HepG2 (cell line): ENCODE results near the gene SALL4. TPM values are rescaled to one million over a fixed set of nuclear protein-coding genes. Genes with fewer than 3 reads are reported as not detected.
A peak's percentile ranks its signal among the peaks of the same experiment; 100 is the strongest.

Experiments used
- FOXK2 ChIP-seq: fragments of 450-650 bp; IDR thresholded peaks from 2 replicates; pipeline ENCODE4 v1.6.1; 2016
- GTF2F1 ChIP-seq: fragments of 150-350 bp; IDR thresholded peaks from 2 replicates; pipeline ENCODE4 v1.6.1; 2014; ENCODE audit warnings: low read length
- HDAC6 ChIP-seq: fragments of 200-600 bp; sonication (generic); IDR thresholded peaks from 2 replicates; pipeline ENCODE4 v1.7.0; 2017; ENCODE audit warnings: mild to moderate bottlenecking, antibody characterized with exemption, low read length, low read depth
- MED8 ChIP-seq: sonication (generic); formaldehyde crosslinking; IDR thresholded peaks from 2 replicates; pipeline ENCODE4 v1.8.1; 2023; ENCODE audit warnings: mild to moderate bottlenecking, missing genetic modification reagents; ENCODE audit not compliant: insufficient replicate concordance
- REST ChIP-seq, 2 experiments: IDR thresholded peaks; 2 replicates each; pipeline ENCODE4 v1.6.1; 2011 to 2012; ENCODE audit warnings: low read length in 2 of 2, borderline replicate concordance in 1 of 2, low read depth in 1 of 2, mild to moderate bottlenecking in 1 of 2, moderate library complexity in 1 of 2
- RFX1 ChIP-seq: fragments of 450-650 bp; IDR thresholded peaks from 2 replicates; pipeline ENCODE4 v1.6.1; 2017
- SMAD3 ChIP-seq: sonication (generic); formaldehyde crosslinking; IDR thresholded peaks from 2 replicates; pipeline ENCODE4 v1.4.0; 2020; ENCODE audit warnings: missing genetic modification reagents
- SP140L ChIP-seq: sonication (generic); formaldehyde crosslinking; IDR thresholded peaks from 2 replicates; pipeline ENCODE4 v1.4.0; 2020; ENCODE audit warnings: missing genetic modification reagents, borderline replicate concordance
- ZBTB20 ChIP-seq: sonication (generic); formaldehyde crosslinking; IDR thresholded peaks from 2 replicates; pipeline ENCODE4 v1.8.1; 2023; ENCODE audit warnings: missing genetic modification reagents, low read depth, mild to moderate bottlenecking, borderline replicate concordance
- ZNF282 ChIP-seq: fragments of 450-650 bp; IDR thresholded peaks from 2 replicates; pipeline ENCODE4 v1.6.1; 2018; ENCODE audit not compliant: partially characterized antibody
- ZNF431 ChIP-seq: sonication (generic); formaldehyde crosslinking; IDR thresholded peaks from 2 replicates; pipeline ENCODE4 v1.9.0; 2022; ENCODE audit warnings: missing genetic modification reagents, low read depth, mild to moderate bottlenecking, borderline replicate concordance
- ZNF777 ChIP-seq: sonication (generic); formaldehyde crosslinking; IDR thresholded peaks from 2 replicates; pipeline ENCODE4 v1.4.0; 2020; ENCODE audit warnings: missing genetic modification reagents
- ZNF891 ChIP-seq: sonication (generic); formaldehyde crosslinking; IDR thresholded peaks from 2 replicates; pipeline ENCODE4 v1.5.0; 2020; ENCODE audit warnings: mild to moderate bottlenecking, missing genetic modification reagents
- polyA plus RNA-seq, 8 experiments: library from polyadenylated mRNA; depleted of rRNA in 3 of 8; stranded (reverse) in 7 of 8; unstranded in 1 of 8; fragments of >200 nt; fragmentation: Illumina TruSeq in 4 of 8; extraction: Trizol in 4 of 8; gene quantifications; 2 replicates each; pipeline versions ENCODE4 v1.2.1 to v1.2.3, GENCODE V29; 2011 to 2016; ENCODE audit warnings: low read depth in 4 of 8, missing spikeins in 1 of 8, mixed read lengths in 1 of 8; ENCODE audit not compliant: insufficient read depth in 1 of 8
- total RNA-seq, 5 experiments: library from RNA; depleted of rRNA; stranded (reverse); fragments of >200 nt; fragmentation: Illumina TruSeq; extraction: Trizol; gene quantifications; 2 replicates each; pipeline ENCODE4 v1.2.3, GENCODE V29; 2016; ENCODE audit warnings: low read depth in 1 of 5
- TF ChIP-seq, protein P1 (sequence below): sonication (generic); formaldehyde crosslinking; IDR thresholded peaks from 2 replicates; pipeline ENCODE4 v1.4.0; 2020; ENCODE audit warnings: mild to moderate bottlenecking, missing genetic modification reagents
- TF ChIP-seq, protein P2 (sequence below): IDR thresholded peaks from 2 replicates; pipeline ENCODE4 v1.6.1; 2016
- TF ChIP-seq, protein P3 (sequence below): sonication (generic); formaldehyde crosslinking; IDR thresholded peaks from 2 replicates; pipeline ENCODE4 v1.8.0; 2022; ENCODE audit warnings: mild to moderate bottlenecking, missing genetic modification reagents, moderate library complexity
- TF ChIP-seq, protein P4 (sequence below): sonication (generic); formaldehyde crosslinking; IDR thresholded peaks from 2 replicates; pipeline ENCODE4 v1.4.0; 2020; ENCODE audit warnings: mild to moderate bottlenecking, missing genetic modification reagents
- TF ChIP-seq, protein P5 (sequence below): sonication (generic); formaldehyde crosslinking; IDR thresholded peaks from 2 replicates; pipeline ENCODE4 v1.5.1; 2020; ENCODE audit warnings: missing genetic modification reagents, mild to moderate bottlenecking, borderline replicate concordance

The SALL4 gene
- total and polyA plus RNA-seq, 2 of the 13 experiments (the other 11 are each of a cell fraction or from before 2014, with no cell fraction given): 0.33 to 1.8 TPM

DNA sequence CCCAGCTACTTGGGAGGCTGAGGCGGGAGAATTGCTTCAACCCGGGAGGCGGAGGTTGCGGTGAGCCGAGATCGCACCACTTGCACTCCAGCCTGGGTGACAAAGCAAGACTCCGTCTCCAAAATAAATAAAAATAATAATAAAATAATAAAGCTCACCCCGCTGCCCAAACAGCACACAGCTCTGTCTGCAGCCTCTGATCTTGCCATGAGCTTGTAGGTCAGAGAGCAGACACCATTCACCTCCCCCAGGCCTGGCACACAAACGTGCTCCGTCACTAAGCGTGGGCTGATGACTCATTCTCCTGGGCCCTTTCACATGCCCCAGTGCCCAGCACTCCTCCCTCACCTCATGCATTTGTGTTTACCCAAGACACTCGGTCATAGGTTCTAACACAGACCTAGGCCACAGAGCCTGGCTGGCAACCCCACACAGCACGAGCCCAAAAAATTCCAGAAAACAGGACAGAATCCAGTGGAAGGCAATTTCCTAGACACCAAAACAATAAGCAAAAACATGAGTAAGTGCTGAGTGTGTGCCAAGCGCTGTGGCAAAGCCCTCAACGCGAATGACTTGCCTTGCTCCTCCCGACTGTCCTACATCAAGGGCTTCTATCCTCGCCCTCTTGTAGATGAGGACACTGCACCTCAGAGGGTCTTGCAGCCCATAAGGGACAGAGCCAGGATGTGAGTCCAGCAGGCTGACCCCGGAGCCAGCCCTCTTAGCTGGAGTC is 52.1 kb downstream of the SALL4 start (continued):
- TF ChIP-seq, protein P1, sequence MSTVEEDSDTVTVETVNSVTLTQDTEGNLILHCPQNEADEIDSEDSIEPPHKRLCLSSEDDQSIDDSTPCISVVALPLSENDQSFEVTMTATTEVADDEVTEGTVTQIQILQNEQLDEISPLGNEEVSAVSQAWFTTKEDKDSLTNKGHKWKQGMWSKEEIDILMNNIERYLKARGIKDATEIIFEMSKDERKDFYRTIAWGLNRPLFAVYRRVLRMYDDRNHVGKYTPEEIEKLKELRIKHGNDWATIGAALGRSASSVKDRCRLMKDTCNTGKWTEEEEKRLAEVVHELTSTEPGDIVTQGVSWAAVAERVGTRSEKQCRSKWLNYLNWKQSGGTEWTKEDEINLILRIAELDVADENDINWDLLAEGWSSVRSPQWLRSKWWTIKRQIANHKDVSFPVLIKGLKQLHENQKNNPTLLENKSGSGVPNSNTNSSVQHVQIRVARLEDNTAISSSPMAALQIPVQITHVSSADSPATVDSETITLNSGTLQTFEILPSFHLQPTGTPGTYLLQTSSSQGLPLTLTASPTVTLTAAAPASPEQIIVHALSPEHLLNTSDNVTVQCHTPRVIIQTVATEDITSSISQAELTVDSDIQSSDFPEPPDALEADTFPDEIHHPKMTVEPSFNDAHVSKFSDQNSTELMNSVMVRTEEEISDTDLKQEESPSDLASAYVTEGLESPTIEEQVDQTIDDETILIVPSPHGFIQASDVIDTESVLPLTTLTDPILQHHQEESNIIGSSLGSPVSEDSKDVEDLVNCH (CRISPR knock-in tag): no peak
- TF ChIP-seq REST (IDR thresholded peaks at IDR 0.05; ENCODE audit: borderline replicate concordance in 1 of 2, low read depth in 1 of 2, low read length in 2 of 2) (peak in 1 of 2 experiments; percentile 40; a peak in 1 of 4 replicates), SMAD3 (CRISPR knock-in tag) (peak; percentile 46; the same call in 1 of the 2 replicates), ZBTB20 (CRISPR knock-in tag) (peak; percentile 78; the same call in 1 of the 2 replicates), ZNF431 (CRISPR knock-in tag) (no peak), ZNF282 (no peak), SP140L (CRISPR knock-in tag) (no peak), GTF2F1 (no peak), FOXK2 (no peak), ZNF891 (CRISPR knock-in tag) (no peak), ZNF777 (CRISPR knock-in tag) (no peak), HDAC6 (no peak), MED8 (CRISPR knock-in tag) (no peak), RFX1 (no peak)
- TF ChIP-seq, protein P2, sequence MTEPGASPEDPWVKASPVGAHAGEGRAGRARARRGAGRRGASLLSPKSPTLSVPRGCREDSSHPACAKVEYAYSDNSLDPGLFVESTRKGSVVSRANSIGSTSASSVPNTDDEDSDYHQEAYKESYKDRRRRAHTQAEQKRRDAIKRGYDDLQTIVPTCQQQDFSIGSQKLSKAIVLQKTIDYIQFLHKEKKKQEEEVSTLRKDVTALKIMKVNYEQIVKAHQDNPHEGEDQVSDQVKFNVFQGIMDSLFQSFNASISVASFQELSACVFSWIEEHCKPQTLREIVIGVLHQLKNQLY: peak; percentile 89
- TF ChIP-seq, protein P3, sequence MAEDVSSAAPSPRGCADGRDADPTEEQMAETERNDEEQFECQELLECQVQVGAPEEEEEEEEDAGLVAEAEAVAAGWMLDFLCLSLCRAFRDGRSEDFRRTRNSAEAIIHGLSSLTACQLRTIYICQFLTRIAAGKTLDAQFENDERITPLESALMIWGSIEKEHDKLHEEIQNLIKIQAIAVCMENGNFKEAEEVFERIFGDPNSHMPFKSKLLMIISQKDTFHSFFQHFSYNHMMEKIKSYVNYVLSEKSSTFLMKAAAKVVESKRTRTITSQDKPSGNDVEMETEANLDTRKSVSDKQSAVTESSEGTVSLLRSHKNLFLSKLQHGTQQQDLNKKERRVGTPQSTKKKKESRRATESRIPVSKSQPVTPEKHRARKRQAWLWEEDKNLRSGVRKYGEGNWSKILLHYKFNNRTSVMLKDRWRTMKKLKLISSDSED (CRISPR knock-in tag): no peak
- TF ChIP-seq, protein P4, sequence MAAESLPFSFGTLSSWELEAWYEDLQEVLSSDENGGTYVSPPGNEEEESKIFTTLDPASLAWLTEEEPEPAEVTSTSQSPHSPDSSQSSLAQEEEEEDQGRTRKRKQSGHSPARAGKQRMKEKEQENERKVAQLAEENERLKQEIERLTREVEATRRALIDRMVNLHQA (CRISPR knock-in tag): no peak
- TF ChIP-seq, protein P5, sequence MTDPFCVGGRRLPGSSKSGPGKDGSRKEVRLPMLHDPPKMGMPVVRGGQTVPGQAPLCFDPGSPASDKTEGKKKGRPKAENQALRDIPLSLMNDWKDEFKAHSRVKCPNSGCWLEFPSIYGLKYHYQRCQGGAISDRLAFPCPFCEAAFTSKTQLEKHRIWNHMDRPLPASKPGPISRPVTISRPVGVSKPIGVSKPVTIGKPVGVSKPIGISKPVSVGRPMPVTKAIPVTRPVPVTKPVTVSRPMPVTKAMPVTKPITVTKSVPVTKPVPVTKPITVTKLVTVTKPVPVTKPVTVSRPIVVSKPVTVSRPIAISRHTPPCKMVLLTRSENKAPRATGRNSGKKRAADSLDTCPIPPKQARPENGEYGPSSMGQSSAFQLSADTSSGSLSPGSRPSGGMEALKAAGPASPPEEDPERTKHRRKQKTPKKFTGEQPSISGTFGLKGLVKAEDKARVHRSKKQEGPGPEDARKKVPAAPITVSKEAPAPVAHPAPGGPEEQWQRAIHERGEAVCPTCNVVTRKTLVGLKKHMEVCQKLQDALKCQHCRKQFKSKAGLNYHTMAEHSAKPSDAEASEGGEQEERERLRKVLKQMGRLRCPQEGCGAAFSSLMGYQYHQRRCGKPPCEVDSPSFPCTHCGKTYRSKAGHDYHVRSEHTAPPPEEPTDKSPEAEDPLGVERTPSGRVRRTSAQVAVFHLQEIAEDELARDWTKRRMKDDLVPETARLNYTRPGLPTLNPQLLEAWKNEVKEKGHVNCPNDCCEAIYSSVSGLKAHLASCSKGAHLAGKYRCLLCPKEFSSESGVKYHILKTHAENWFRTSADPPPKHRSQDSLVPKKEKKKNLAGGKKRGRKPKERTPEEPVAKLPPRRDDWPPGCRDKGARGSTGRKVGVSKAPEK (CRISPR knock-in tag): no peak
